GM12874 (cell line): Measurements from ENCODE around the gene BSN.

Source experiments
- TF ChIP-seq, protein P1 (sequence below): IDR thresholded peaks from 2 replicates; pipeline ENCODE4 v1.5.1; 2011; ENCODE audit warnings: low read depth, mild to moderate bottlenecking, control low read depth, low read length, moderate library complexity; ENCODE audit not compliant: insufficient read depth

The BSN gene

GRCh38 chr3:49531218-49531617, 23.1 kb upstream of the BSN start:
- TF ChIP-seq, protein P1, sequence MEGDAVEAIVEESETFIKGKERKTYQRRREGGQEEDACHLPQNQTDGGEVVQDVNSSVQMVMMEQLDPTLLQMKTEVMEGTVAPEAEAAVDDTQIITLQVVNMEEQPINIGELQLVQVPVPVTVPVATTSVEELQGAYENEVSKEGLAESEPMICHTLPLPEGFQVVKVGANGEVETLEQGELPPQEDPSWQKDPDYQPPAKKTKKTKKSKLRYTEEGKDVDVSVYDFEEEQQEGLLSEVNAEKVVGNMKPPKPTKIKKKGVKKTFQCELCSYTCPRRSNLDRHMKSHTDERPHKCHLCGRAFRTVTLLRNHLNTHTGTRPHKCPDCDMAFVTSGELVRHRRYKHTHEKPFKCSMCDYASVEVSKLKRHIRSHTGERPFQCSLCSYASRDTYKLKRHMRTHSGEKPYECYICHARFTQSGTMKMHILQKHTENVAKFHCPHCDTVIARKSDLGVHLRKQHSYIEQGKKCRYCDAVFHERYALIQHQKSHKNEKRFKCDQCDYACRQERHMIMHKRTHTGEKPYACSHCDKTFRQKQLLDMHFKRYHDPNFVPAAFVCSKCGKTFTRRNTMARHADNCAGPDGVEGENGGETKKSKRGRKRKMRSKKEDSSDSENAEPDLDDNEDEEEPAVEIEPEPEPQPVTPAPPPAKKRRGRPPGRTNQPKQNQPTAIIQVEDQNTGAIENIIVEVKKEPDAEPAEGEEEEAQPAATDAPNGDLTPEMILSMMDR, result no peak

GRCh38 chr3:49531715-49532114, 22.6 kb upstream of the BSN start:
- TF ChIP-seq, protein P1, result no peak

- TF ChIP-seq, protein P1, result no peak
Measured at GRCh38 chr3:49533031-49533430, 21.2 kb upstream of the BSN start.

GRCh38 chr3:49533786-49534519, 20.3 kb upstream of the BSN start:
- TF ChIP-seq, protein P1, result no peak

DNA sequence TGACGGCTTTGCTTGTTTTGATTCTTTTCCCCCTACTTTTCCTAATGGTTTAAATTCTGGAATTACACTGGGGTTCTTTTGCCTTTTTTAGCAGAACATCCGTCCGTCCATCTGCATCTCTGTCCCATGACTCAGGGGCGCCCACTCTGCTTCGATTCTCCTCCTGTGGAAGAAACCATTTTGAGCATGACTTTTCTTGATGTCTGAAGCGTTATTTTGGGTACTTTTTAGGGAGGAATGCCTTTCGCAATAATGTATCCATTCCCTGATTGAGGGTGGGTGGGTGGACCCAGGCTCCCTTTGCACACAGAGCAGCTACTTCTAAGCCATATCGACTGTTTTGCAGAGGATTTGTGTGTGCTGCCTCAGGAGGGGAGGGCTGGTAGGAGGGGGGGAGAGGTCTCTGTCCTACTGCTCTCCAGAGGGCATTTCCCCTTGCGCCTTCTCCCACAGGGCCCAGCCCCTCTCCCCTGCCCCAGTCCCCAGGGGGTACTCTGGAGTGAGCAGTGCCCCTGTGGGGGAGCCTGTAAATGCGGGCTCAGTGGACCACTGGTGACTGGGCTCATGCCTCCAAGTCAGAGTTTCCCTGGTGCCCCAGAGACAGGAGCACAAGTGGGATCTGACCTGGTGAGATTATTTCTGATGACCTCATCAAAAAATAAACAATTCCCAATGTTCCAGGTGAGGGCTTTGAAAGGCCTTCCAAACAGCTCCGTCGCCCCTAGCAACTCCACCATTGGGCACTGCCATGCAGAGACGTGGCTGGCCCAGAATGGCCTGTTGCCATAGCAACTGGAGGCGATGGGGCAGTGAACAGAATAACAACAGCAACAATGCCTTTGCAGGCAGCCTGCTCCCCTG, 19.5 kb upstream of the BSN start:
- TF ChIP-seq, protein P1, result no peak

DNA sequence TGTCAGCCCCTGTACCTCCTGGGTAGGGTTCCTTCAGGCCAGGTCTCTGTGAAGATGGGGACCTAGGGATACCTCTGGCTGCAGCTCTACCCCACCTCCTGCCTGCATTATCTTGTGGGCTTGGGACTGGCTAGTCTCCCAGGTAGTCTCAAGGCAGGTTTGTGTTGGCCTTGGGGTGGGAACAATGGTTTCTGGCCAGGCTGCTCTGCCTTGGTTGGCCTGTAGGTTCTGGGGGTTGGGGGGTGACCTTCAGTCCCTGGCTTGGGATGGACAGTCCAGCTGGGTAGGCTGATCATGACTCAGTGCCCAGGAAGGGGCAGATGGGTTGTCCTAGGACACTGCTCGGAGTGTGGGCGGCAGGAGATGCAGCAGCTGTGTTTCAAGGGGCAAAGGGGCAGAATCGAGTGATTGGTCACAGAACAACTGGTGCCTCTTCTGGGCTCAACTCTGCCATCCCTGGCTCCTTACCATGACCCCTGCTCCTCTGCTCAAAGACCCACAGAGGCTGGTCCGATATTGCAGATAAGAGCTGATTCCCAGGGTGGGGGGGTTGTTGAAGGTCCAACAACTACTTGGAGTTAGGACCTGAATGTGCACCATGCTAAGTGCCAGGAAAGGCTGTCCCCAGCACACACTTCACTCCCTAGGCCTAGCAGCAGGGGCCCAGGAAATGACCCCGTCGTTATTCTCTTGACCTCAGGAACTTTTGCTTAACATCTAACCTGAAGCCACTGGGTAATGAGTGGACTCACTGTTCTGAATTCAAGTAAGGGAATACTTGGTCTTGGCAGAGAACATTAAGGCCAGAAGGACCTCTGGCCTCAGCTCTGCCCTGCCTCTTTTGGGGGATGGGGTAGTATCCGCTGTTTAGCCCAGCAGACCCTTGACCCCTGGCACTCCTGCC, 18.1 kb upstream of the BSN start:
- TF ChIP-seq, protein P1, result no peak
